ENCODE data around the gene MFN1. TPM values are rescaled to one million over a fixed set of nuclear protein-coding genes. Genes with fewer than 3 reads are reported as not detected.
A peak's percentile ranks its signal among the peaks of the same experiment; 100 is the strongest.

The MFN1 gene
- total and polyA plus RNA-seq, 2 of the 13 experiments (the other 11 are each of a cell fraction or from before 2014, with no cell fraction given) = 25.2 to 37.5 TPM

DNA sequence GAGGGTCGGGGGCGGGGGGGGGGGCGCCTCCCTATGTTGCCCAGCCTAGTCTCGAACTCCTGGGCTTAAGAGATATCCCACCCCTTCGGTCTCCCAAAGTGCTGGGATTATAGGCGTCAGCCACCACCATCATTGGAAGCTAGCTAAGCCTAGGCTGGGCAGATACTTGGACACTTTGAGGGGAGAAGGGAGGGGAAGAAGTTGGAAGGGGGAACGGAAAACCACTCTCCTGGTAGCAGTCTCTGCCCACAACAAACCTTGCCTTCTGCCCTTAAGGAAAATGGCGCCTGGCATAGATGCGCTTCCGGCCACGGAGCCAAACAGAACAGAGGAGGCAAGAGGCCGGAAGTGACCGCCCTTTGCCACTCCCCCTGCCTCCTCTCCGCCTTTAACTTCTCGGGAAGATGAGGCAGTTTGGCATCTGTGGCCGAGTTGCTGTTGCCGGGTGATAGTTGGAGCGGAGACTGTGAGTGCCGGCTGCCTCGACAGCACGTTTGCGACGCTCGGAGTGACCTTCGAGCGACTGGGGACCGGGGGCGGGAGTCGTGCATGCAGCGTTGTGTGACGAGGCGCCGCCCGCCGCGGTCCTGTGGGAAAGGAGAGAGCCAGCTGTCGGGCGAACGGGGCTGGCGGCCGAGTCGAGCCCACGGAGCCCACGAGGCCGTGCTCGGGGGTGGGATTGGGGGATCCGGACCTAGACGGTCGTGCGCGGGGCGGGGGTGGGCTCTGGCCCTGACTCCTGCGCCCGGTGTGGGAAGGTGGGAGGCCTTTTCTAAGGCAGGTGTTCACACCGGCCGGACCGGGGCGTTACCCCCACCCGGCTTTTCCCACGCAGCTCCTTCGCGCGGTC, at the start of gene MFN1 (continued):
- TF ChIP-seq ATM (IDR thresholded peaks at IDR 0.05; ENCODE audit: borderline replicate concordance) (no peak), MIER2 (CRISPR knock-in tag; IDR thresholded peaks at IDR 0.05) (0 out of 2 replicates have a peak, but pooled peaks have one; percentile 8), ZNF484 (CRISPR knock-in tag; IDR thresholded peaks at IDR 0.05; ENCODE audit: borderline replicate concordance, low read depth) (no peak), KDM4B (CRISPR knock-in tag; IDR thresholded peaks at IDR 0.05) (no peak), ZKSCAN8 (CRISPR knock-in tag; IDR thresholded peaks at IDR 0.05; ENCODE audit: borderline replicate concordance) (no peak), ZNF33A (CRISPR knock-in tag; IDR thresholded peaks at IDR 0.05; ENCODE audit: borderline replicate concordance) (no peak), NFYC (CRISPR knock-in tag; IDR thresholded peaks at IDR 0.05) (peak; percentile 82), SMC3 (IDR thresholded peaks at IDR 0.05; ENCODE audit: low read length) (no peak)
- TF ChIP-seq, protein P1, sequence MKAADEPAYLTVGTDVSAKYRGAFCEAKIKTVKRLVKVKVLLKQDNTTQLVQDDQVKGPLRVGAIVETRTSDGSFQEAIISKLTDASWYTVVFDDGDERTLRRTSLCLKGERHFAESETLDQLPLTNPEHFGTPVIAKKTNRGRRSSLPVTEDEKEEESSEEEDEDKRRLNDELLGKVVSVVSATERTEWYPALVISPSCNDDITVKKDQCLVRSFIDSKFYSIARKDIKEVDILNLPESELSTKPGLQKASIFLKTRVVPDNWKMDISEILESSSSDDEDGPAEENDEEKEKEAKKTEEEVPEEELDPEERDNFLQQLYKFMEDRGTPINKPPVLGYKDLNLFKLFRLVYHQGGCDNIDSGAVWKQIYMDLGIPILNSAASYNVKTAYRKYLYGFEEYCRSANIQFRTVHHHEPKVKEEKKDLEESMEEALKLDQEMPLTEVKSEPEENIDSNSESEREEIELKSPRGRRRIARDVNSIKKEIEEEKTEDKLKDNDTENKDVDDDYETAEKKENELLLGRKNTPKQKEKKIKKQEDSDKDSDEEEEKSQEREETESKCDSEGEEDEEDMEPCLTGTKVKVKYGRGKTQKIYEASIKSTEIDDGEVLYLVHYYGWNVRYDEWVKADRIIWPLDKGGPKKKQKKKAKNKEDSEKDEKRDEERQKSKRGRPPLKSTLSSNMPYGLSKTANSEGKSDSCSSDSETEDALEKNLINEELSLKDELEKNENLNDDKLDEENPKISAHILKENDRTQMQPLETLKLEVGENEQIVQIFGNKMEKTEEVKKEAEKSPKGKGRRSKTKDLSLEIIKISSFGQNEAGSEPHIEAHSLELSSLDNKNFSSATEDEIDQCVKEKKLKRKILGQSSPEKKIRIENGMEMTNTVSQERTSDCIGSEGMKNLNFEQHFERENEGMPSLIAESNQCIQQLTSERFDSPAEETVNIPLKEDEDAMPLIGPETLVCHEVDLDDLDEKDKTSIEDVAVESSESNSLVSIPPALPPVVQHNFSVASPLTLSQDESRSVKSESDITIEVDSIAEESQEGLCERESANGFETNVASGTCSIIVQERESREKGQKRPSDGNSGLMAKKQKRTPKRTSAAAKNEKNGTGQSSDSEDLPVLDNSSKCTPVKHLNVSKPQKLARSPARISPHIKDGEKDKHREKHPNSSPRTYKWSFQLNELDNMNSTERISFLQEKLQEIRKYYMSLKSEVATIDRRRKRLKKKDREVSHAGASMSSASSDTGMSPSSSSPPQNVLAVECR (CRISPR knock-in tag; IDR thresholded peaks at IDR 0.05; ENCODE audit: borderline replicate concordance) = peak; percentile 89
- TF ChIP-seq, protein P2, sequence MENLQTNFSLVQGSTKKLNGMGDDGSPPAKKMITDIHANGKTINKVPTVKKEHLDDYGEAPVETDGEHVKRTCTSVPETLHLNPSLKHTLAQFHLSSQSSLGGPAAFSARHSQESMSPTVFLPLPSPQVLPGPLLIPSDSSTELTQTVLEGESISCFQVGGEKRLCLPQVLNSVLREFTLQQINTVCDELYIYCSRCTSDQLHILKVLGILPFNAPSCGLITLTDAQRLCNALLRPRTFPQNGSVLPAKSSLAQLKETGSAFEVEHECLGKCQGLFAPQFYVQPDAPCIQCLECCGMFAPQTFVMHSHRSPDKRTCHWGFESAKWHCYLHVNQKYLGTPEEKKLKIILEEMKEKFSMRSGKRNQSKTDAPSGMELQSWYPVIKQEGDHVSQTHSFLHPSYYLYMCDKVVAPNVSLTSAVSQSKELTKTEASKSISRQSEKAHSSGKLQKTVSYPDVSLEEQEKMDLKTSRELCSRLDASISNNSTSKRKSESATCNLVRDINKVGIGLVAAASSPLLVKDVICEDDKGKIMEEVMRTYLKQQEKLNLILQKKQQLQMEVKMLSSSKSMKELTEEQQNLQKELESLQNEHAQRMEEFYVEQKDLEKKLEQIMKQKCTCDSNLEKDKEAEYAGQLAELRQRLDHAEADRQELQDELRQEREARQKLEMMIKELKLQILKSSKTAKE (CRISPR knock-in tag; IDR thresholded peaks at IDR 0.05; ENCODE audit: borderline replicate concordance) = no peak
- TF ChIP-seq, protein P3, sequence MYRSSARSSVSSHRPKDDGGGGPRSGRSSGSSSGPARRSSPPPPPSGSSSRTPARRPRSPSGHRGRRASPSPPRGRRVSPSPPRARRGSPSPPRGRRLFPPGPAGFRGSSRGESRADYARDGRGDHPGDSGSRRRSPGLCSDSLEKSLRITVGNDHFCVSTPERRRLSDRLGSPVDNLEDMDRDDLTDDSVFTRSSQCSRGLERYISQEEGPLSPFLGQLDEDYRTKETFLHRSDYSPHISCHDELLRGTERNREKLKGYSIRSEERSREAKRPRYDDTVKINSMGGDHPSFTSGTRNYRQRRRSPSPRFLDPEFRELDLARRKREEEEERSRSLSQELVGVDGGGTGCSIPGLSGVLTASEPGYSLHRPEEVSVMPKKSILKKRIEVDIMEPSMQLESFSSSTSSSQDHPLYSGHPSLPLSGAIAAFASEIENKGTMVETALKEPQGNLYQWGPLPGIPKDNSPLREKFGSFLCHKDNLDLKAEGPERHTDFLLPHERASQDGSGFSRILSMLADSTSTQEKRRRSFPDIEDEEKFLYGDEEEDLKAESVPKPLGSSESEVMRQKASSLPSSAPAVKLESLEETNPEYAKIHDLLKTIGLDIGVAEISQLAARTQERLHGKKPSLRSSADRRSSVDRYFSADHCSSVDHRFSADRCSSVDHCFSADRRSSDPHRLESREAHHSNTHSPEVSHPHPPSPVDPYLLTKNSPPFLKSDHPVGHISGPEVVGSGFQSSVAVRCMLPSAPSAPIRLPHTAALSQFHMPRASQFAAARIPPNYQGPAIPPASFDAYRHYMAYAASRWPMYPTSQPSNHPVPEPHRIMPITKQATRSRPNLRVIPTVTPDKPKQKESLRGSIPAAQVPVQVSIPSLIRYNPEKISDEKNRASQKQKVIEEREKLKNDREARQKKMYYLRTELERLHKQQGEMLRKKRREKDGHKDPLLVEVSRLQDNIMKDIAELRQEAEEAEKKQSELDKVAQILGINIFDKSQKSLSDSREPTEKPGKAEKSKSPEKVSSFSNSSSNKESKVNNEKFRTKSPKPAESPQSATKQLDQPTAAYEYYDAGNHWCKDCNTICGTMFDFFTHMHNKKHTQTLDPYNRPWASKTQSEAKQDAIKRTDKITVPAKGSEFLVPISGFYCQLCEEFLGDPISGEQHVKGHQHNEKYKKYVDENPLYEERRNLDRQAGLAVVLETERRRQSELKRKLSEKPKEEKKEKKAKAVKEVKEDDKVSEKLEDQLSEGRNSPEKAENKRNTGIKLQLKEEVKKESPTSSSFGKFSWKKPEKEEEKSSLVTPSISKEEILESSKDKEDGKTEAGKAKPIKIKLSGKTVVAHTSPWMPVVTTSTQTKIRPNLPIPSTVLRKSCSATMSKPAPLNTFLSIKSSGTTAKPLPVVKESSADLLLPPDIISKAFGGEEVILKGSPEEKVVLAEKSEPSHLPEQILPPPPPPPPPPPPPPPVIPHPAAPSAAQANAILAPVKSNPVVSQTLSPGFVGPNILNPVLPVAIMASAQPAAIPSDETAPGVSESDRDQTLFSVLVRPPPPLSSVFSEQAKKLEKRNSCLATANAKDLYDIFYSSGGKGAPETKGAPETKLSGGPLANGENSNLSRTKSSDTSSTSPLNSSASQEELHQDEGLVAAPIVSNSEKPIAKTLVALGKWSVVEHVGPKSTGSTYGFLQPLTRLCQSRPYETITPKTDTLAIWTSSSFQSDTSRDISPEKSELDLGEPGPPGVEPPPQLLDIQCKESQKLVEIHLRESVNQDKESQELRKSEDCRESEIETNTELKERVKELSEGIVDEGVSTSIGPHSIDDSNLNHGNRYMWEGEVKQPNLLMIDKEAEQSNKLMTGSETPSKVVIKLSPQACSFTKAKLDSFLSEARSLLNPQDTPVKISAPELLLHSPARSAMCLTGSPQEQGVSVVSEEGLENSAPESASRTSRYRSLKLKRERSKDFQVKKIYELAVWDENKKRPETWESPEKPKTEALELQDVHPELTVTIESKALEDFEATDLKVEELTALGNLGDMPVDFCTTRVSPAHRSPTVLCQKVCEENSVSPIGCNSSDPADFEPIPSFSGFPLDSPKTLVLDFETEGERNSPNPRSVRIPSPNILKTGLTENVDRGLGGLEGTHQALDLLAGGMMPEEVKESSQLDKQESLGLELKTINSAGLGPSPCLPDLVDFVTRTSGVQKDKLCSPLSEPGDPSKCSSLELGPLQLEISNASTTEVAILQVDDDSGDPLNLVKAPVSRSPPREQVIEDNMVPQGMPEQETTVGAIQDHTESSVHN (CRISPR knock-in tag; IDR thresholded peaks at IDR 0.05) = no peak
